ENCODE data around the gene TRHDE.

TRHDE gene

DNA sequence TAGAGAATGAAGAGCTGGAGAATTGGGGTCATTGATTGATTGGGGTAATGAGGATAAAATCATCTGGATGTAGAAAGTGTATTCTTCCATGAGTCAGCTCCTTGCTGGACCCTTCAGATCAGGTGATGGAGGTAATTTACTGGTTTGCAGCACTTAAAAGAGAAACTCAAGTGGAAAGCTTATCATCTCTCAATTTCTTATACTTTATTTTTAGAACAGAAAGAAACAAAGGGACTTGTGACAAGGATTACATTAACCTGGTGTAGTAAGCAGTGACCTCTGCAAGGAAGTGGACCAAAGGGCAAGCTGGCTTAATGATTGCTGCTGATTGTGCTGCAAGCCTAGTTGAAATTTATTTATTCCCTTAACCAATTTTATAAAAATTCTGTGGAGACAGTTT, 405.0 kb downstream of the TRHDE start:
- Histone ChIP-seq H3K4me1 (ENCODE audit: insufficient read depth, low read length, severe bottlenecking) (no peaks in the 10 kb centered on the region), H3K27me3 (ENCODE audit: insufficient read depth, low read length) (no peaks in the 10 kb centered on the region), H3K9ac (ENCODE audit: low read length) (no peak overlapping the region), H3K36me3 (ENCODE audit: insufficient read depth, low read length) (no peaks in the 10 kb centered on the region), H3K4me2 (ENCODE audit: low read length) (no peak overlapping the region), H2AFZ (ENCODE audit: low read length) (no peak overlapping the region), H3K9me3 (ENCODE audit: low read length) (no peaks in the 10 kb centered on the region), H3K27ac (ENCODE audit: low read depth, low read length, poor library complexity, severe bottlenecking) (no peak overlapping the region), H3K9me2 (ENCODE audit: low read depth, low read length) (no peaks in the 10 kb centered on the region), H3F3A (ENCODE audit: insufficient read depth, low read length) (no peaks in the 10 kb centered on the region), H3K4me3 (ENCODE audit: low read depth, low read length, poor library complexity, severe bottlenecking) (no peak overlapping the region), H4K20me1 (ENCODE audit: insufficient read depth, low read length) (no peaks in the 10 kb centered on the region), H3K79me2 (ENCODE audit: insufficient read depth, low read length) (no peaks in the 10 kb centered on the region)
- TF ChIP-seq, protein P1, sequence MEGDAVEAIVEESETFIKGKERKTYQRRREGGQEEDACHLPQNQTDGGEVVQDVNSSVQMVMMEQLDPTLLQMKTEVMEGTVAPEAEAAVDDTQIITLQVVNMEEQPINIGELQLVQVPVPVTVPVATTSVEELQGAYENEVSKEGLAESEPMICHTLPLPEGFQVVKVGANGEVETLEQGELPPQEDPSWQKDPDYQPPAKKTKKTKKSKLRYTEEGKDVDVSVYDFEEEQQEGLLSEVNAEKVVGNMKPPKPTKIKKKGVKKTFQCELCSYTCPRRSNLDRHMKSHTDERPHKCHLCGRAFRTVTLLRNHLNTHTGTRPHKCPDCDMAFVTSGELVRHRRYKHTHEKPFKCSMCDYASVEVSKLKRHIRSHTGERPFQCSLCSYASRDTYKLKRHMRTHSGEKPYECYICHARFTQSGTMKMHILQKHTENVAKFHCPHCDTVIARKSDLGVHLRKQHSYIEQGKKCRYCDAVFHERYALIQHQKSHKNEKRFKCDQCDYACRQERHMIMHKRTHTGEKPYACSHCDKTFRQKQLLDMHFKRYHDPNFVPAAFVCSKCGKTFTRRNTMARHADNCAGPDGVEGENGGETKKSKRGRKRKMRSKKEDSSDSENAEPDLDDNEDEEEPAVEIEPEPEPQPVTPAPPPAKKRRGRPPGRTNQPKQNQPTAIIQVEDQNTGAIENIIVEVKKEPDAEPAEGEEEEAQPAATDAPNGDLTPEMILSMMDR (IDR thresholded peaks at IDR 0.05; ENCODE audit: low read length), result no peak
- no peak for TF ChIP-seq EZH2 (IDR thresholded peaks at IDR 0.05; ENCODE audit: borderline replicate concordance, low read length)

DNA sequence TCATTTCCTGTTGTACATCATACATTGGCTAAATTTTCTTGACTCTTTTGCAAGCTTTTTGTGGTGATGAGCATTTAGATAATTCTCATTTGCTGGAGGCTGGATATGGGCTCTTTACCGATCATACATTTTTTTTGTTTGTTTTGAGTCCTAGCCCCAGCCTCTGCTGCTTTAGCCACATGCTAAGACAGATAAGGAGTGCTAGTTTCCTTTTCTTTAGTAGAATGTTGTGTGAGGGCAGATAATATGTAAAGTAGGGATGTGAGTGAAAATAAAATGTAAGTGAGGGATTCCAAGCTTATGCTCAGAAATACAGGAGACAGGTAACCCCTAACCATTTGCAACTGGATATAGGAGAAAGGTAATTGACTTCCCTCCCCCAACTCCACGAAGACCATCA, 405.7 kb downstream of the TRHDE start:
- H3K4me3 ChIP-seq (ENCODE audit: low read depth, low read length, poor library complexity, severe bottlenecking), result no peak overlapping the region
- no peaks in the 10 kb centered on the region for H3K9me2 ChIP-seq (ENCODE audit: low read depth, low read length)
- no peaks in the 10 kb centered on the region for H3K36me3 ChIP-seq (ENCODE audit: insufficient read depth, low read length)
- no peaks in the 10 kb centered on the region for H3K9me3 ChIP-seq (ENCODE audit: low read length)
- H3K27ac ChIP-seq (ENCODE audit: low read depth, low read length, poor library complexity, severe bottlenecking), result no peak overlapping the region
- TF ChIP-seq, protein P1 (IDR thresholded peaks at IDR 0.05; ENCODE audit: low read length), result no peak
- TF ChIP-seq EZH2 (IDR thresholded peaks at IDR 0.05; ENCODE audit: borderline replicate concordance, low read length), result no peak
- no peaks in the 10 kb centered on the region for H3F3A ChIP-seq (ENCODE audit: insufficient read depth, low read length)
- H3K27me3 ChIP-seq (ENCODE audit: insufficient read depth, low read length), result no peaks in the 10 kb centered on the region
- no peak overlapping the region for H2AFZ ChIP-seq (ENCODE audit: low read length)
- no peak overlapping the region for H3K9ac ChIP-seq (ENCODE audit: low read length)
- H3K4me1 ChIP-seq (ENCODE audit: insufficient read depth, low read length, severe bottlenecking), result no peaks in the 10 kb centered on the region
- no peaks in the 10 kb centered on the region for H4K20me1 ChIP-seq (ENCODE audit: insufficient read depth, low read length)
- no peak overlapping the region for H3K4me2 ChIP-seq (ENCODE audit: low read length)
- H3K79me2 ChIP-seq (ENCODE audit: insufficient read depth, low read length), result no peaks in the 10 kb centered on the region

DNA sequence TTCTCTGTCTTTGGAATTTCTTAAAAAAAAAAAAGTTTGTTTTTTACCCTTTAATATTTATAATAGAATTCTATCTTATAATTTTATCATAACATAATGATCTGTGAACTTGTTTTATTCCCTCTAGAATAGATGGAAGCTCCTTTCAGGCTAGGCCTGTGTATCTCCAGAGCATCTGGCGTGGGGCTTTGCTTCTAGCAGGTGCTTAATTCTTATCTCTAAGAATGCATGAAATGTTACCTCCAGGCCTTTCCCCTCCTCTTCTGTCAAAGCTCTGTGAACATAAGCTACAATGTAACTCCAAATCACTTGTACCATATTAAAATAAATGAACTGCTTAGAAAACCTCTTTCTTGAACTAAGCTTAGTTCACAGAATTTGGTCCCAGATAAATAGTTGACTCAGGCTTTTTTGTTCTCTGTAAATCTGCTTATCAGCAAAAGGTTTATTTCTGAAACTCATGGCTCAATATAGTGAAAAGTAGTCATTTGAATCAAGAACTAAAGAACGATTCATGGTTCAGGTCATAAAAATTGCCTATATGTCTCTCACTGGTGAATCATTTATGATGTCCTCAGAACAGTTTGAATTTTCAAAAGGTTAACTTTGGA, 407.1 kb downstream of the TRHDE start:
- Histone ChIP-seq H3K79me2 (ENCODE audit: insufficient read depth, low read length) (no peaks in the 10 kb centered on the region), H3K27me3 (ENCODE audit: insufficient read depth, low read length) (no peaks in the 10 kb centered on the region), H3K4me3 (ENCODE audit: low read depth, low read length, poor library complexity, severe bottlenecking) (no peak overlapping the region), H3K4me1 (ENCODE audit: insufficient read depth, low read length, severe bottlenecking) (no peaks in the 10 kb centered on the region), H3K27ac (ENCODE audit: low read depth, low read length, poor library complexity, severe bottlenecking) (no peak overlapping the region), H3K4me2 (ENCODE audit: low read length) (no peak overlapping the region), H2AFZ (ENCODE audit: low read length) (no peak overlapping the region), H3K36me3 (ENCODE audit: insufficient read depth, low read length) (no peaks in the 10 kb centered on the region), H3K9me2 (ENCODE audit: low read depth, low read length) (no peaks in the 10 kb centered on the region), H3K9me3 (ENCODE audit: low read length) (no peaks in the 10 kb centered on the region), H3F3A (ENCODE audit: insufficient read depth, low read length) (no peaks in the 10 kb centered on the region), H4K20me1 (ENCODE audit: insufficient read depth, low read length) (no peaks in the 10 kb centered on the region), H3K9ac (ENCODE audit: low read length) (no peak overlapping the region)
- TF ChIP-seq, protein P1 (IDR thresholded peaks at IDR 0.05; ENCODE audit: low read length), result no peak
- no peak for TF ChIP-seq EZH2 (IDR thresholded peaks at IDR 0.05; ENCODE audit: borderline replicate concordance, low read length)

Measured in OCI-LY1 (cell line).